Measurements from ENCODE around the gene WIZ.
A peak's percentile ranks its signal among the peaks of the same experiment; 100 is the strongest.

WIZ gene

DNA sequence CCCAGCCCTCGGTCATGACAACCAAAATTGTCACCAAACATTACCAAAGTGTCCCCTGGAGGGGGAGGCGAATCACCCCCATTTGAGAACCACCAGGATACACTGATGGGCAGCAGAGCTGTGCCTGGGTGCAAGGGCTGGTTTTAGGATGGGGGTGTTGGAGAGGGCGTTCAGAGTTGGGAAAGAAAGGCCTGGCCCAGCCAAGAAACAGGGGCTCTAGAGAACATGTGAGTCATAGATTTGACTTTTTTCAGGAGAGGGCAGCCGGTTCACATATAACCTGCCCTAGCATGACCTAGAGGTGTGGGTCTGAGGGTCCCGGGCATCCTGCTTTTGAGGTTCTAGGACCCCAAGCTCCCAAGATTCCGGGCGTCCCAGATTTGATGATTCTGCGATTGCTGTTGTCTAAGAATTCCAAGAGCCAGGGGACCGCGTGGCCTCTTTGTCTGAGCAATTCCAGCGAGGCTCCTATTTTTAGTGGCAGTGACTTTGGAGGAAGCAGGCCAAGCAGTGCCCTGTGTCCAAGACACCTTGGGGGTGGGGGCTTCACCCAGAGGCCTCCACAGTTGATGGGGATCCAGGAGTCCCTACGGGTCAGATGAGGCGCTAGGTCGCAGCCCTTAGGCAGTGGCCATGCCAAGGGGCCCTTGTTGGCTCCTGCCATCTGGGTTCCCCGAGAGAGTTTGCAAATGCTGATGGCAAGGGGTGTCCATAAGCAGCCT lies 5.1 kb downstream of the WIZ start:
- no peak for DNase-seq

DNA sequence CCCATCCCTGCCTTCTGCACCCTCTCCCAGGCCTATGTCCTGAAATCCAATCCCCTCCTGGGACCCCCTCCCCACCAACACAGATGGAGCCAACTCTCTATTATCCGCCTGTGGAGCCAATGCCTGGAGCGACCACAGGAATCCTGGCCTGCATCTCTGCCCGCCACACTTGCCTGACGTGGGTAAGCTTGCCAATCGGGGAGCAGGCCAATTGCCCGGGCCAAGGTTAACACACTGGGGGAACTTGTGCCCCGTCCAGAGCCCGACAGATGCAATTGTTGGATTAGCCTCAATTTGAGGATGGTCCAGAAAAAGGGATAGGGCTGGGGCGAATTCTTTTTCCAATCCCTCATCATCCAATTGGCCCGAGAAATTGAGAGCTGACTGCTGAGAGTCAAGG lies 5.9 kb downstream of the WIZ start:
- no peak for DNase-seq

DNA sequence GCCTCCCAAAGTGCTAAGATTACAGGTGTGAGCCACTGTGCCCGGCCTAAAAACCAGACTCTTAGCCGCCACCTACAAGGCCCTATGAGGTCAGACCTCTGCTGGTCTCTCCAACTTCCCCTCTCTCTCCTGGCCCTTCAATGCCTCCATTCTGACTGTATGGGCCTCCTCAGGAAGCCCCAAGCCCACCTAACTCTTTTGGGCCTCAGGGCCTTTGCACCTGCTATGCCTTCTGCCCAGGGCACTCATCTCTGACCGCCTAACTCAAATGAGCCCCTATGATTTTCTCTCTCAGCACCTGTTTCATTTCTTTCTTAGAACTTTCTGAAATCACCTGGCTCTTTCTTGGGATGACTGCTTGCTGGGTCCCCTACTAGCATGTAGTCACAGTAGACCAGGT lies 6.4 kb downstream of the WIZ start:
- DNase-seq, result no peak

DNA sequence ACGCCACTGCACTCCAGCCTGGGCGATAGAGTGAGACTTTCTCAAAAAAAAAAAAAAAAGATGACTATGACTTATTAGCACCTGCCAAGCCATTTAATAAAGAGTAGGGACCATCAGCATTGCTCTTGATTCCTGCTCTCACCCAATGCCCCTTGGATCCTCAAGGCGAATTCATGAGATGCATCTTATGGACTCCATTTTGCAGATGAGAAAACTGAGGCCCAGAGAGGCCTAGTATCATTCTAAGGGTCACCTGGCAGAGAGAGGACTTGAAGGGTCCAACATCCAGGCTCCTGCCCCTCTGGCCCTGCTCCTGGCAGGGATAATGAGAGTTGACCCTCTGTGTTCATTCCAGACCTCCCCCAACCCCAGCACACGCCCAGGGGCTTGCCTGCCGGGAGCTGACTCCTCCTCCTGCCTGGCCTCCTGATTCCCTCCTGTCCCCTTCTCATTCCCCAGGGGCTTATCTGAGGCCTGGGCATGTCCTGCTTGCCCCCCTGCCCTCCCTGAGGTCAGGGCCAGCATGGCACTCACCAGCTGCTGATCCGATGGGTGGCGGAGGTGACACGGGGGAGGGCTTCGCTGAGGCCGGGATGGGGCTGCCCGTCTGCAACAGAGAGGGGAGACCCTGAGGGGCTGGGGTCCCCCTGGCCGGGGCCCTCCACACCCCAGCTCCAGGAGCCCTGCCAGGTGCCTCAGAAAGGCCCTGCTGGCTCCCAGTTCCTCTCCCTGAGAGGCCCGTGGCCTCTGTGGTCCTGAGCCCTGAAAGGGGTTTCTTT lies 7.4 kb downstream of the WIZ start:
- DNase-seq, result no peak

DNA sequence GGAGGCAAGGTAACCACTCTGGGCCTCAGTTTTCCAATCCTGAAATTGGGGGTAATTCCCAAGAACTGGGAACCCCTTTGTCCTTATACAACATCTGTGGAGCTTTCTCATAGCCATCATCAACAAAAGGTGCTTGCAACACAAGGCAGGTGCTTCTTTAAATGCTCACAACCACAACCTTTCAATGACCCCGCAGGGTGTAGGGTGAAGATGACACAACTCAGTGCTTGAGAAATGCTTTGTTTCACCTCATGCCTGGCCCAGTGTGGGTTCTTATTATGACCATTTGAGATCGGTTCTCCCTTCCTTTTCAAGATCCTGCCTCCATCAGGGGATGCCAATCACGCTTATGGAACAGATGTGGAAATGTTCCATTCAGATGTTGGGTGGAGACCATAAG lies 8.4 kb downstream of the WIZ start:
- no peak for DNase-seq

DNA sequence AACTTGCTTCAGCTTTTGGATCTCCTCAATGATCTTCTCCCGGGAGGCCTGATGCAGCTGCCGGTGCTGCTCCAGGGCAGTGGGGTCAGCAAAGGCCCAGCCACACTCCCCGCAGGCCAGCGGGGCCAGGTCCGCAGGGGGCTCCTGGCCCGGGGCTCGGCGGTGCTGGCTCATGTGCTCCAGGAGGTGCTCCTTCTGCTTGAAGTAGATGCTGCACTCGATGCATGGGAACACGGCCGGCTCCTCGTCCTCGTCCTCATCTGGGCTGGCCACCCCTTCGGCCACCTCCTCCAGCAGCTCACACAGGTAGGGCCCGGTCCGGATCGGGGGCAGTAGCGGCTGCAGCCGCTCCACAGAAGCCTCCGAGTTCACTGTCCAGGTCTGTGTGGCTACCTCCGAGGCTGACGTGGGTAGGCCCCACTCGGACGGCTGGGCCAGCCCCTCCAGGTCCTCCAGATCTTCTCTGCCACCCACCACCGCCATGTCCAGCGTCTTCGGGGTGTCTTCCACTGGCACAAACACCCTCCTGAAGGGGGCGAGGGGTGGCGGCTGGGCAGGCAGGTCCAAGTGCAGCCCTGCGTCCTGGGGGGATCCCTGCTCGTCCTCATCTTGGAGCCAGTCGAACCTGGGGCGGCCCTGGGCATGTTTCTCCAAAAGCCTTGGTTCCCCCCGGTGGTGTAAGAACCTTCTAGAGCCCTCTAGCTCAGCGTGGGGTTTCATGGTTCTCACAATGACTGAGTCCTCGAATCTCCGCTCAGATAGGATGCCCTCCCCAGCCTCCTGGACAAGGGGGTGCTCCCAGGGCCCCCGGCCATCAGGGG lies 9.7 kb downstream of the WIZ start:
- DNase-seq, result no peak

DNA sequence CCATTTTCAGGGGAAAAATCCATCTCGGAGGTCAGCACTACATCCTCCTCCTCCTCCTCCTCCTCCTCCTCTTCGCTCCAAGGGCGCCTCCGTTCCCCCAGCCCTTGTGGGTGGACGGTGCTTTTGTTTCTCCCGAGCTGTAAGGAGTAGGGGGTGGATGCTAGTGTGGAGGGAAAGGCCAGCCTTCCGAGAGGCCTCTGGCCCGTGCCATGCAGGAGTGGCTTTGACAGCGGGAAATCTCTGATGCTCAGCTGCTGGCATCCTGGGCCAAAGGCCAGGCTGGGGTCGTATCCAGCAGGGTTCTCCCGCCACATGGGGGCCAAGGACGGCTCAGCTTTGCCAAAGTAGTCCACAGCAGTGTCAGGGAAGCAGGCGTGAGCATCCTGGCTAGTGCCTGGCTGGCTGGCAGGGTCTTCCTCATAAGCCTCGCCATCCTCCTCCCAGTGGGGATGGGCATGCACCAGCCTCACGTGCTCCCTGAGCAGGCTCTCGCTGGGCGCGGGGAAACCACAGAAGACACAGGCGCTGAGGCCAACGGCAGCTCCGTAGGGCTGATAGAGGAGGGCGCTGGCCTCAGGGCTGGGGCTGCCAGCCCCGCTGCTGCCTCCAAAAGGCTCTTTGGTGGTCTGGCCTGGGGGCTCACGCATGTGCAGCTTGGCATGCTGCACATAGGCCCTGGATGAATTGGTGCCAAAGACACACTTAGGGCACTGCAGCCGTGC lies 10.5 kb downstream of the WIZ start:
- no peak for DNase-seq

DNA sequence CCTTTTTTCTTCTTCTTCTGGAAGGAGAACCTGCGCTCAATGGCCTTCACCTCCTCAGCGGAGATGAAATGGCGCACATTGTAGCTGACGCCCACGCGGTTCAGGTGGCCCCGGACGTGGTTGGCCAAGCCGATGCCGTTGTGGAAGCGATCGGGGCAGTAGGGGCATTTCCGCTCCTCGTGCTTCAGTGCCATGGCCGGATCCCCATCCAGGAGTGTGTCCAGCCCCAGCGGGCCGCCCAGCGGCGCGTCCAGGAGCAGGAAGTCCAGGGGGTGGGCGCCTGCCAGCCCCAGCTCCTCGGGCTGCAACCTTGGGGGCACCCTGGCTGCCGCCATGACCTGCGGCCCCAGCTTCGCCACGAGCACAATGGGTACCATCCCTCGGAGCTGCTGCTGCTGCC lies 11.2 kb downstream of the WIZ start:
- DNase-seq, result no peak

DNA sequence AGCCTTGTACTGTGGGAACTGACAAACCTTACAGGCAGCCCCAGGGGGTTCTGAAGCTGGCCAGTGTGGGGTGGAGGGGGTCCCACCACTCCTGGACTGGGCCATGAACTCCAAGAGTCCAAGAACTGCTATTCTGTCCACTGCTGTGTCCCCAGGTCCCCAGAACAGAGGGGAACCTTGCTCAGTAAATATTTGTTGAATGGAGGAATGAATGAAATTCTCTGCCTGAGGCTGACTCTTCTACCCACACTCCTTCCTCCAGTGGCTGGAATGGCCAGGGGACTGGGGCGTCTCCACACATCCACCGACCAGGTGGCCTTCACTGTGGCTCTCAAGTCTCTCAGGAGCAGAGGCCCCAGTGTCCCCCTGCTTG lies 11.6 kb downstream of the WIZ start:
- no peak for DNase-seq

DNA sequence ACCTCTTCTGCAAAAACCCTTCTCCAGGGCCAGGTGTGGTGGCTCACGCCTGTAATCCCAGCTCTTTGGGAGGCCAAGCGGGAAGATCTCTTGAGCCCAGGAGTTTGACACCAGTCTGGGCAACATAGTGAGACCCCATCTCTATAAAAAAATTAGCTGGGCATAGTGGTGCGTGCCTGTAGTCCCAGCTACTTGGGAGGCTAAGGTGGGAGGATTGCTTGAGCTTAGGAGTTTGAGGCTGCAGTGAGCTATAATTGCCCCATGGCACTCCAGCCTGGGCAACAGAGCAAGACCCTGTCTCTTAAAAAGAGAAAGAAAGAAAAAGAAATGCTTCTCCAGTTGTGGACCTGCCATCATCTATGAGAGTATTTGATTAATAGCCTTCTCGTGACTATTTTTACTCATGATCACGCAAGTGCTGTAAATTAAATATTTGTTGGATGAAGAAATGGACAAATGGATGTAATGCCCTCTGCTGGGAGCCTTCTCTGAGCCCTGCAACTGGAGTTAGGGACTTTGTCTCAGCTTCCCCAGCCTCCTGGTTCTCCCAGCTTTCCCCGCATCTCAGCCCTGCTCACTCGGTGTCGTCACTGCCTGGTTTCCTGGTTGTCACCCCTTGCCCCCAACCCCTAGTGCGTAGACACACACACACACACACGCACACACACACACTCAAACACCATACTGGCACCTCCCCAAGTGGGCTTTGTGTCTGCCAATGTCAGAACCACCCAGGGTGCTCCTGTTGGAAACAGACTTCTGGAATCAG lies 12.2 kb downstream of the WIZ start:
- DNase-seq, result no peak

DNA sequence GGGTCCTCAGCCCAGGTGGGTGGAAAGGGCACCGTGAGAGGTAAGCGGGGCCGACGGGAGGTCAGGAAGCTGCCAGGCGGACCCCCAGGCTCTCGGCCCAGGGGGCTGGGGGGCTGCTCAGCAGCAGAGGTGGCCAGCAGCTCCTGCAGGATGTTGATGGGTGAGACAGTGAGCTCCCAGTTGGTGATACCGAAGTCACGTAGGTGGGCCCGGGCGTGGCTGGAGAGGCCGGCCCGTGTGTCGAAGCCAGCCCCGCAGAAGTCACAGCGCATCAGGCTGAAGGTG lies 13.0 kb downstream of the WIZ start:
- DNase-seq, result no peak

DNA sequence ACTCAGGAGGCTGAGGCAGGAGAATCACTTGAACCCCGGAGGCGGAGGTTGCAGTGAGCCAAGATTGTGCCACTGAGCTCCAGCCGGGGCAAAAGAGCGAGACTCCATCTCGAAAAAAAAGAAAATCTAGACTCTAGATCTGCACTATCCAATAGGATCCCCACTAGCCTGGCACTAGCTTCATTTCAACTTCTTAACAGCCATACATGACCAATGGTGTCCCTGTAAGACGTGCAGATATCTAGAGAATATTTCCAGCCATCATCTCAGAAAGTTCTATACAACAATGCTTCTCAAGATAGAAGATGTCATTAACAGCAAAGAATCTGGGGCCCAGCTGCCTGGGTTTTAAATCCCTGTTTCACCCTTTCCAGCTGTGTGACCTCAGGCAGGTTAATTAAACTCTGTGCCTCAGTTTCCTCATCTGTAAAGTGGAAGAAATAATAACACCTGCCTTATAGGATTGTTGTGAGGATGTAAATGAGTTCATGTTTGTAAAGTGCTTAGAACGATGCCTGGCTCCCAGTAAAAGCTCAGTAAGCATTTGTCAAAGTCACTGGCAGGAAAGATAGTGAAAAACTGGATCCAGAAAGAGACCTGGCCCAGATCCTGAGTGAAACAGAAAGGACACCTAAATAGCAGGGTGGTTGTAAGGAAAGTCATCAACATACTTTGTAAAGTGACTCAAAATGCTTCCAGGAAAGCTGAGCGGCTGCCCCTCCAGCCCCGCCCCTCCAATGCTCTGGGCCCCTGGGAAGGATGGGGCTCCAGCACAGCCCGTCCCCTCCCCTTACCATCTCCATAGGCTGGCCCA lies 13.5 kb downstream of the WIZ start:
- no peak for DNase-seq

DNA sequence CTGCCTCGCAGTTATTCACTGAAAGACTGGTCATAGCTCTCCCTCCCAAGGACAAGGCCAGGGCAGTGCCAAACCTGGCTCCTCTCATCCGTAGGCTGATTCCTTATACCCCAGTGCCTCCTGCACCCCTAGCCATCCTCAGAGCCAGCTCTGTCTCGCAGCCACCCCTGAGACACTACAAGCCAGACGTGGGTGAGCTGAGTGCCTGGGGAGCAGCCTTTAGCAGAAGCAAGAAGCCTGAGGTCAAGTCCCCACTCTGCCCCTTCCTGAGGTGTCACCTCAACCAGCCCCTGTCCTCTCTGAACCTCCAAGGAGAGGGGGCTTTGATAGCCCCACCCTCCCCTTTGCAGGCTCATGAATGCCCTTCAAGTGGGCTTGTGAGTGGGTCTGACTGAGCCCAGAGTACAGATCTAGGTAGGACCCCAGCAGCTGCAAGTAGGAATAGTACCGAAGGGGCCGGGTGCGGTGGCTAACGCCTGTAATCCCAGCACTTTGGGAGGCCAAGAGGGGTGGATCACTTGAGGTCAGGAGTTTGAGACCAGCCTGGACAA lies 16.2 kb downstream of the WIZ start:
- DNase-seq, result no peak

DNA sequence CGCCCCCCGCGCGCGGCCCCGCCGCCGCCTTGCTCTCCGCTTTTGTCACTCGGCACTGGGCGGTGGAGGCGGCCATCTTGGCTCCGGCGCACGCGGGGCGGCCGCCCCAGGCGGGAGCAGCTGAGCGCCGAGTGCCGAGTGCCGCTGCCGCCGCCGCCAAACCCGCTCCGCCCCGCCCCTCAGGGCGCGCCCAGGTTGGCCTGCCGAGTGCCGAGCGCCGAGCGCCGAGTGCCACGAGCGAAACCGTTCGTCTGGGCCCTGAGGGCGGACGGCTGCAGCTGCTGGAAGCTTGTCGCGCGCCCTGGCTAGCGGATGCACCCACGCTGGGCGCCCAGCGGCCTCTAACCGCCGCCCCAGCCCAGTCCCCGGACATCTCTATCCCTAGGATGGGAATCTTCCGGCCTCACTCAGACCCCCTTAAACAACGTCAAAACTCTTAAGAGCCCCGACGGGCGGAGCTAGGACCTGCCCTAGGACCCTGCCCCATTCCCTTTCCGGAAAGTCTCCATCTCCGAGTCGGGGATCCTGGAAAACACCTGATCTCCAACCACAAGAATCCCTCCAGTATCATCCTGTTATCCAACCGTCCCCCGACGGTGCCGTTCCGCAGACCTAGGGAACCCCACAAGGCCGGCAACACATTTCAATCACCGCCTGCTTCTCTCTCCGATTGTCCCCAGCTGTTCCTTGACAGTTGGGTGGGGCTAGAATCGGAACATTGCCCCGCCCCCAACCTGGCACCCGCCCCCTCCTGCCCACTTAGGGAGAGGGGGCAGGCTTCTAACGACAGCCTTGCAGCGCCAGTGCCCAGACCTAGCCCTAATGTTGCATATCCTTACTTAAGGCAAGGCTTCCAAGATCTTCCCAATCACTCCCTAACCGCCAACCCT lies 16.9 kb downstream of the WIZ start:
- peak; percentile 94 for DNase-seq

DNA sequence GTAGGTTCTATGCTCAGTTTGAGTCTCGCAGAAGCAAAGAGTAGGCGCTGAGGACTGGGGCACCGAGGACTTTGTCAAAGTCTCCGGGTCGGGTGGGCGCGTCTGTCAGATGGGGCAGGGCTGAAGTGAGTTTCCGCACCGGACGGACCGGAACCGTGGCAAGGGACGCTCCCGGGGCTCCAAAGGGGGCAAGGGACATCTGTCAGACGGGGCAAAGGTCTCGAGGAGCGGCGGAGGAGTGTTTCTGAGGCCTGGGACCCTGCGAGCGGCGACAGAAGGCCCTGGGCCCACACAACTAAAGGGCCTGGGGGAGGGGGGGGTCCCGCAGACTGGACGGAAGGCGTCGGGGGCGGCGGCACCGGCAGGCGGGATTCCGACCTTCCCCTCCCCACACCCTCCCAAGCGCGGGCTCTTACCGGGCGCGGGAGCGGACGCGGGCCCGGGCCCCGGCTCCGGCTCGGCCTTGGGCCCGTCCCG lies 17.7 kb downstream of the WIZ start:
- no peak for DNase-seq

DNA sequence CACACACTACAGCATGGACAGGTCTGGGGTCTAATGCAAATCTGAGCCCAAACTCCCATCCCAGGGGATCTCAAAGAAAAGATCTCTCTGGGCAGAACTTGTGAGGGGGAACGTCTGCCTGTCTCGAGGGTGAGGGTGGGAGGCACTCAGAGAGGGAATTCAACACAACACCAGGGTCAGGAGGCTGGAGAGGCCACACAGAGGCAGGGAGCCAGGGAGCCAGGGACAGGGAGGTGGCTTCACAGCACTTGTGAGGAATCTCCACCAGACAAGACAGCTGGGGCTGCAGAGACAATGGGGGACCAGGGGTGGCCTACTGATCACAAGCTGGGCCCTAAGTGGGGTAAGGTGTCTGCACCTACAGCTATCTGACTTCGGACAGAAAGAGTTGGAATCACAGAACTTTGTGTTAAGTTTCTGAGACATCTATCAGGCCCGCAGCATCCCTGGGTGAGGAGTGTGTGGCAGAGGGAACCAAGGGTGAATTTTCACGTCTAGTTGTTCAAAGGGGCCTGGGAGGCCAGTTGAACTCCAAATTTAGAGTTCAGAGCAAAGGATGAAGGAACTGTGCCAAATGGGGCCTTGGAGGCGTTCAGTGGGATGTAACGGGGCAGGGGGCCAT lies 18.2 kb downstream of the WIZ start:
- no peak for DNase-seq

DNA sequence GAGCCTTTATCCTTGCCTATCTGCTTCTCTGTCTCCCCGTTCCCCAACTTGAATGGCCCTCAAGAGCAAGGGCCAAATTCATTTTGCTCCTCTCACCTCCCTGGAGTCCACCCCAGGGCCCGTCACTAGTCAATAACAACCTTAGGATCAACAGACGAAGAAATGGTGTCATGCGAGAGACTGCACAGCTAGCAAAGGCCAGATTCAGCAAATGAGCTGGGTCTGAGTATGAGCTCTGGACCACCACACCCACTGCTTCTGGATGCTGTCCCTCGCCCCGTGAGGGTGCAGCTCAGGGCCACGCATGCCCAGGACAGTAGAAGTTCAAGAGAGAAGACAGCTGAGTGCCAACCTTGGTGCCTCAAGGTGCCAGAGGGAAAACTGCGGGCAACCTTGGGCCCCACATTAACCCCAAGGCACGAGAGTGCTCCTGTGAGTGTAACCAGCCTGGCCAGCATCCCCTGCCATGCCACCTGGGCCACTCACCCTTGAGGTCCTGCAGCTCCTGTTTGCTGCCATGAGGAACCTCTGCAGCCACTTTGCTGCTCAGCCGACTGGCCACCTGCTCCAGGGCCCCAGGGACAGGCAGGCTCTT lies 19.1 kb downstream of the WIZ start:
- no peak for DNase-seq

DNA sequence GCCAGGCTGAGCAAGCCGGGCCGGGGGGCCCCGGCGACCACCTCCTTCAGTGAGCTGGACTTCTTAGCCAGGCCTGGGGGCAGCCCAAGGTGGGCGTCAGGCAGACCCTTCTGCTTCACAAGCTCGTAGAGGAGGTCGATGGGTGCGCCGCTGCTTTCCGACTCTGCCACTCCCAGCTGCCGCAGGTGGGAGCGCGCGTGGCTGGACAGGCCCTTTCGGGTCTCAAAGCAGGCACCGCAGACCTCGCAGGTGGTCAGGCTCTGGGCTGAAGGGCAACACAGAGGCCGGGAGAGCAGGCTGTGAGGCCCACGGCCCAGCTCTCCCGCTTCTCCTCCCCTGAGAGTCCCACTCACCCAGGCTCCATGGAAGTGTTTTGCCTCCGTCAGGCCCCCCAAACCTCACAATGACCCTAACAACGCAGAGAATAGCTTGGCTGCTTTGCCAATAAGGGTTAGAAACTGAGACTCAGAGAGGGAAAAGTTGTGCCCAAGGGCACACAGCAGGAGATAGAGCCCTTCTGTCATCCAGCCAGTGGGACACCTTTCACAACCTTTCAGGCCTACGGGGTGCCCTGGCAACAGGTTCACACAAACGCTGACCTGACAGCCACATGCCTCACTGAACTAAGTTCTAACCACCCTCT lies 19.8 kb downstream of the WIZ start:
- no peak for DNase-seq

Measured in activated T-cell treated with anti-CD3 and anti-CD28 coated beads, Interleukin-2, amount 50 U/mL, for 1 hour (primary cell).